ENCODE measurements around the gene CHMP1B. TPM values are rescaled to one million over a fixed set of nuclear protein-coding genes. Genes with fewer than 3 reads are reported as not detected.

The CHMP1B gene
- total and polyA plus RNA-seq, 9 of the 15 experiments (the other 6 are each of a cell fraction or from before 2014, with no cell fraction given): 12.3 to 29.9 (median 19.0) TPM

- peaks cover 12 to 15% of the 10 kb centered on the region in 2 experiments; a peak in 4 of 5 replicates for H3K4me1 ChIP-seq (replicated peaks in 1 of 2; ENCODE audit: control insufficient read depth in 2 of 2, insufficient read depth in 2 of 2, low read length in 2 of 2)
- POLR2A ChIA-PET: interaction anchor here (1.4 kb wide), 1 partner anchor 41 kb away, joined by 4 read pairs; no protein-coding TSS in a partner anchor
- no peaks in the 10 kb centered on the region for H3K79me2 ChIP-seq (ENCODE audit: control insufficient read depth, insufficient read depth, low read length)
- no peaks in the 10 kb centered on the region for H3K27me3 ChIP-seq (ENCODE audit: control insufficient read depth in 2 of 2, insufficient read depth in 2 of 2, low read length in 2 of 2)
- TF ChIP-seq ZNF75A (CRISPR knock-in tag; IDR thresholded peaks at IDR 0.05) (no peak), NONO (IDR thresholded peaks at IDR 0.05; ENCODE audit: low read depth in 2 of 2, low read length in 1 of 2) (no peak), EWSR1 (IDR thresholded peaks at IDR 0.05; ENCODE audit: borderline replicate concordance, low read depth, partially characterized antibody) (no peak), NR0B1 (IDR thresholded peaks at IDR 0.05; ENCODE audit: partially characterized antibody) (no peak), ID3 (CRISPR knock-in tag; IDR thresholded peaks at IDR 0.05) (no peak), ID3 (tag; IDR thresholded peaks at IDR 0.05) (no peak), POLR3A (IDR thresholded peaks at IDR 0.05; ENCODE audit: borderline replicate concordance, extremely low read depth, insufficient read depth, insufficient read length) (no peak), RBM25 (IDR thresholded peaks at IDR 0.05; ENCODE audit: low read depth, low read length, severe bottlenecking) (peak; percentile 95), ZNF77 (CRISPR knock-in tag; IDR thresholded peaks at IDR 0.05) (no peak), RBM22 (IDR thresholded peaks at IDR 0.05; ENCODE audit: low read depth, low read length, poor library complexity, severe bottlenecking) (no peak), BCOR (IDR thresholded peaks at IDR 0.05) (peak; percentile 87), HDAC1 (IDR thresholded peaks at IDR 0.05) (no peak), RBM14 (IDR thresholded peaks at IDR 0.05; ENCODE audit: borderline replicate concordance, insufficient read depth, low read depth, low read length) (no peak), MAFG (tag; conservative IDR thresholded peaks at IDR 0.05) (no peak), PHF21A (IDR thresholded peaks at IDR 0.05; ENCODE audit: borderline replicate concordance, low read depth) (no peak), LARP7 (IDR thresholded peaks at IDR 0.05) (no peak), ZNF444 (CRISPR knock-in tag; IDR thresholded peaks at IDR 0.05) (no peak), ZFP36 (IDR thresholded peaks at IDR 0.05; ENCODE audit: low read depth, low read length, partially characterized antibody) (peak; percentile 39), DNMT1 (IDR thresholded peaks at IDR 0.05) (no peak), RFX5 (IDR thresholded peaks at IDR 0.05; ENCODE audit: low read depth, low read length) (no peak), SOX6 (IDR thresholded peaks at IDR 0.05) (no peak)
- no peak overlapping the region for H3K4me2 ChIP-seq (ENCODE audit: insufficient read depth, low read length)
- H3K36me3 ChIP-seq (ENCODE audit: control insufficient read depth, insufficient read depth, low read length): no peaks in the 10 kb centered on the region
- CTCF ChIA-PET (ENCODE audit: low intra/inter-chr PET ratio): no interaction called here
- WGBS (ENCODE audit: insufficient coverage, low coverage, missing lambda C conversion rate): 70% methylated on average over 7 of the region's 7 CpGs
- intact Hi-C loops (cut with micrococcal nuclease): no loop called here
- FAIRE-seq (no peak), ATAC-seq (no peak), DNase-seq (ENCODE audit: extremely low read depth in 1 of 4, low spot score in 3 of 4) (no peak)
- no peaks in the 10 kb centered on the region for H3K9me1 ChIP-seq (ENCODE audit: control insufficient read depth, insufficient read depth, low read length)
- H4K20me1 ChIP-seq (replicated peaks; ENCODE audit: control insufficient read depth, insufficient read depth, low read length): no peaks in the 10 kb centered on the region
- no peaks in the 10 kb centered on the region for H3K9me3 ChIP-seq (replicated peaks; ENCODE audit: control insufficient read depth, insufficient read depth, low read depth, low read length)
- no TSS peak for BruUV-seq (replicated peaks)
- in situ Hi-C loops (cut with MboI): no loop called here
- no peak overlapping the region for H3K27ac ChIP-seq (ENCODE audit: extremely low read depth, low read depth, low read length)
- H3K4me3 ChIP-seq: no peak overlapping the region
- H3K9ac ChIP-seq (ENCODE audit: insufficient read depth in 1 of 2, low read depth in 2 of 2, low read length in 2 of 2): no peak overlapping the region
- H2AFZ ChIP-seq (ENCODE audit: low read depth, low read length): no peak overlapping the region
Measured at GRCh38 chr18:11821208-11821607, 30.0 kb upstream of the CHMP1B start.
